SK-N-MC (cell line): ENCODE results near the gene ZNF45.
A peak's percentile ranks its signal among the peaks of the same experiment; 100 is the strongest.
"Not testable (repeated sequence)": the region's sequence is repeated elsewhere in the genome, so short reads cannot be mapped to it uniquely, and the experiment has no call there.

ENCODE experiments used
- DNase-seq: peaks from one replicate; pipeline ENCODE4 v3.0.0-alpha.2; 2011; ENCODE audit warnings: low read depth, low spot score
- H3K27ac ChIP-seq: fragments of 200-600 bp; sonication (generic); 2 replicates; pipeline ENCODE4 v1.5.1; 2016; ENCODE audit warnings: mixed run types
- H3K36me3 ChIP-seq: fragments of 200-600 bp; sonication (generic); 2 replicates; pipeline ENCODE4 v1.6.1; 2017; ENCODE audit warnings: antibody characterized with exemption, low read length, mixed read lengths; ENCODE audit not compliant: insufficient read depth
- H3K4me3 ChIP-seq: fragments of 200-600 bp; sonication (generic); 2 replicates; pipeline ENCODE4 v1.5.1; 2016
- H3K9ac ChIP-seq: fragments of 200-600 bp; sonication (generic); 2 replicates; pipeline ENCODE4 v1.8.0; 2017; ENCODE audit warnings: mixed run types, mixed read lengths; ENCODE audit not compliant: insufficient read length
- H3K9me3 ChIP-seq: fragments of 200-600 bp; sonication (generic); 2 replicates; pipeline ENCODE4 v1.6.1; 2017; ENCODE audit warnings: low read depth, mild to moderate bottlenecking, antibody characterized with exemption, low read length, moderate library complexity, mixed read lengths
- EZH2 ChIP-seq: fragments of 200-600 bp; sonication (generic); IDR thresholded peaks from one replicate; pipeline ENCODE4 v1.6.1; 2017; ENCODE audit warnings: antibody characterized with exemption
- FOXP2 ChIP-seq: optimal IDR thresholded peaks from 2 replicates; pipeline ENCODE3; 2011; ENCODE audit warnings: mild to moderate bottlenecking, moderate library complexity; ENCODE audit not compliant: insufficient read depth; ENCODE audit errors: extremely low read length, control extremely low read depth
- POLR2AphosphoS5 ChIP-seq: IDR thresholded peaks from 2 replicates; pipeline ENCODE4 v1.6.1; 2012; ENCODE audit warnings: mild to moderate bottlenecking, low read depth, low read length, borderline replicate concordance

Gene ZNF45

DNA sequence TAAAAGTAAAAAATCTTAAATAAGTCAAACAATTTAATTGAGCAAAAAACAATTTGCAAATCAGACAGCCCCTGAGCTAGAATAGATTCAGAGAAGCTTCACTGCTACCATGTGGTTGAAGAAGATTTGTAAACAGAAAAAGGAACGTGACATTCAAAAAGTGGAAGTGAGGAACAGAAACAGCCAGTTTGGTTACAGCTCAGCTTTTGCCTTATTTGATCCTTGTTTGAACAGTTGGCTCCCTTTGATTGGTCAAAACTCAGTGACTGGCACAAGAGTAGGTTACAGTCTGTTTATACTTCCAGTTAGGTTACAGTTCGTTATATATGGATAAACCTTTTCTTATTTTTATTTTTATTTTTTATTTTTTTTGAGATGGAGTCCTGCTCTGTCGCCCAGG is 21.7 kb upstream of the ZNF45 start:
- TF ChIP-seq EZH2 (no peak), POLR2AphosphoS5 (no peak), FOXP2 (no peak)
- H3K9ac ChIP-seq, result no peak overlapping the region
- H3K9me3 ChIP-seq, result no peaks in the 10 kb centered on the region
- no peak for DNase-seq
- no peak overlapping the region for H3K27ac ChIP-seq
- H3K4me3 ChIP-seq, result no peak overlapping the region
- H3K36me3 ChIP-seq, result no peaks in the 10 kb centered on the region

DNA sequence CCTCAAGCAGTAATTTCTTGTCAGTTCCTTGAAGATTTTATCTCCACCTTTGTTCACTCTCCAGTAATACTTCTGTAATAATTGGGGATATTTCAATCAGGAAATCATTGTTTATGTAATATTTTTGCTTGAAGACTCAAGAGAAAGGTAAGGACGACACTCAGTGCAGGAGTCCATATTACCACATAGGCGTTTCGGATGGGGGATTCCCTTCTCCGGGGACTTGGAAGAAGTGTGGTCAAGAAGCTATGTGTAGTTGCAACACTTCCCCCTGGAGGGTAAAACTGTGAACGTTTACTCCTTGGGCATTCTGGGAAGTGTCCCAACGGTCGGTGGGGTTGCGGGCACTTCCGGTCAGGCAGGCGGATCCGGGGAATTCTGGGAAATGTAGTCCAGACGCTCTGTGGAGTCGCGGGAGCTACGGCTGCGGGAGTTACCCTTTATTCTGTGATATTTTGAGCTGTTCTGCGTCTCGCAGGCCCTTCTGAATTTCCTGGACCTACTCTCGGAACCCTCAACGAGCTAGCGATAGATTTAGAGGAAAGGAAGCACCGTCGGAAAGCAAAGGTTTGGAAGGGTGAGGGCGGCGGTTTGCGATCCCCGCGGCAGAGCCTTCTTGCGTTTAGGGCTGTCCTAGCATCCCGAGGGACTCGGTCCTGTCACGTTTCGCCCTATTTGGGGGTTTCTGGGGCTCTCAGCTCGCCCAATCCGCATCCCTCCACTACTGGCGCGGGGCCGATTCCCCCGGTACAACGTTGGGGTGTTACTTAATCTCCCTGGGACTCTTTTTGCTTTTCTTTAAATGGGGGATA is 16.0 kb upstream of the ZNF45 start, which contains the start of gene ZNF221:
TSS of gene ZNF221 (plus strand) at position 395 of the 812 bp plus-strand sequence. CDS start 11,499 bp downstream, outside the sequence.
- peak; percentile 47 for DNase-seq
- peak within 1 kb of the TSS; percentile 15; the same call in 1 of the 2 replicates for H3K27ac ChIP-seq
- H3K36me3 ChIP-seq, result no peaks in the 10 kb centered on the region
- H3K9ac ChIP-seq, result peak within 1 kb of the TSS; percentile 78
- TF ChIP-seq POLR2AphosphoS5, result peak; percentile 71
- TF ChIP-seq EZH2, result no peak
- TF ChIP-seq FOXP2, result no peak
- peak within 1 kb of the TSS; percentile 92 for H3K4me3 ChIP-seq
- no peaks in the 10 kb centered on the region for H3K9me3 ChIP-seq

DNA sequence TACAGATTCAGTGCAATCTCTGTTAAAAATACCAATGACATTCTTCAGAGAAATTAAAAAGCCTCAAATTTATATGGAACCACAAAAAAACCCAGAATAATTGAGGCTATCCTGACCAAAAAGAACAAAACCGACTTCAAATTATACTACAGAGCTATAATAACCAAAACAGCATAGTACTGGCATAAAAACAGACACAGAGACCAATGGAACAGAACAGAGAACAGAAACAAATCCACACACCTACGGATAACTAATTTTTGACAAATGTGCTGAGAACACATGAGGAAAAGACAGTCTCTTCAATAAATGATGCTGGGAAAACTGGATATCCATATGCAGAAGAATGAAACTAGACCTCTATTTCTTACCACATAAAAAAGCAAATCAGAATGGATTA is 14.7 kb upstream of the ZNF45 start:
- not testable (repeated sequence) for H3K27ac ChIP-seq, H3K9ac ChIP-seq, H3K36me3 ChIP-seq, H3K9me3 ChIP-seq, DNase-seq, H3K4me3 ChIP-seq

DNA sequence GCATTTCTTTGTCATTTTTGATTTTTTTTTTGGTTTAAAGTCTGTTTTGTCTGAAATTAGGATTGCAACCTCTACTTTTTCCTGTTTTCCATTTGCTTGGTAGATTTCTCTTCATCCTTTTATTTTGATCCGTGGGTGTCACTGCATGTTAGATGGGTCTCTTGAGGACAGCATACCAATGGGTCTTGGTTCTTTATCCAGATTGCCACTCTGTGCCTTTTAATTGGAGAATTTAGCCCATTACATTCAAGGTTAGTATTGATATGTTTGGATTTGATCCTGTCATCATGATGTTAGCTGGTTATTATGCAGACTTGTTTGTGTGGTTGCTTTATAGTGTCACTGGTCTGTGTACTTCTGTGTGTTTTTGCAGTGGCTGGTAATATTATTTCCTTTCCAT is 12.3 kb upstream of the ZNF45 start:
- not testable (repeated sequence) for DNase-seq, H3K9ac ChIP-seq, H3K36me3 ChIP-seq, H3K27ac ChIP-seq, H3K4me3 ChIP-seq, H3K9me3 ChIP-seq

DNA sequence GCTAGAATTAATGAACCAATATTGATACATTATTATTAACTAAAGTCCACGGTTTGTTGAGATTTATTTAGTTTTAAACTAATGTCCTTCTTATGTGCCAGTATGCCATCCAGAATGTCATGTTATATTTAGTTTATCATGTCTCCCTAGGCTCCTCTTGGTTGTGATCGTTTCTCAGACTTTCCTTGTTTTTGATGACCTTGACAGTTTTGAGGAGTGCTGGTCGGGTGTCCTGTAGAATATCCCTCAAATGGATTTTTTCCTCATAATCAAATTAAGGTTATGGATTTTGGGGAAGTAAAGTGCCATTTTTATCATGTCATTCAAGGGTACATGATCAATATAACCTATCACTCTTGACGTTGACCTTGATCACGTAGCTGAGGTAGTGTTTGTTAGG is 6.1 kb upstream of the ZNF45 start:
- Histone ChIP-seq H3K36me3 (no peaks in the 10 kb centered on the region), H3K9ac (no peak overlapping the region), H3K9me3 (peaks cover 3% of the 10 kb centered on the region; the same call in 1 of the 2 replicates), H3K4me3 (no peak overlapping the region), H3K27ac (no peak overlapping the region)
- TF ChIP-seq FOXP2, result no peak
- TF ChIP-seq POLR2AphosphoS5, result no peak
- TF ChIP-seq EZH2, result no peak
- DNase-seq, result no peak

DNA sequence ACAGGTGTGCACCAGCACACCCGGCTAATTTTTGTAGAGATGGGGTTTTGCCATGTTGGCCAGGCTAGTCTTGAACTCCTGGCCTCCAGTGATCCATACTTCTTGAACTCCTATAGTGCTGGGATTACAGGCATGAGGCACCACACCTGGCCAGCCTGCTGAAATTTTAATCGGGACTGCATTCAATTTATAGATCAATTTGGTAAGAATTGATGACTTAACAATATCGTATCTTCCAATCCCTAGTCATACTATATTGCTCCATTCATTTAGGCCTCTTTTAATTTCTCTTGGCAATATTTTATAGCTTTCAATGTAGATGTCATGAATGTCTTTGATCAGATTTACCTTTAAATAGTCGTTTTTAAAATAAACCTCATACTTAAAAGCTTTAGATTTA is 5.6 kb upstream of the ZNF45 start:
- Histone ChIP-seq H3K9ac (no peak overlapping the region), H3K36me3 (no peaks in the 10 kb centered on the region), H3K4me3 (no peak overlapping the region), H3K9me3 (peaks cover 3% of the 10 kb centered on the region; the same call in 1 of the 2 replicates), H3K27ac (no peak overlapping the region)
- DNase-seq, result no peak
- no peak for TF ChIP-seq POLR2AphosphoS5
- TF ChIP-seq FOXP2, result no peak
- no peak for TF ChIP-seq EZH2

DNA sequence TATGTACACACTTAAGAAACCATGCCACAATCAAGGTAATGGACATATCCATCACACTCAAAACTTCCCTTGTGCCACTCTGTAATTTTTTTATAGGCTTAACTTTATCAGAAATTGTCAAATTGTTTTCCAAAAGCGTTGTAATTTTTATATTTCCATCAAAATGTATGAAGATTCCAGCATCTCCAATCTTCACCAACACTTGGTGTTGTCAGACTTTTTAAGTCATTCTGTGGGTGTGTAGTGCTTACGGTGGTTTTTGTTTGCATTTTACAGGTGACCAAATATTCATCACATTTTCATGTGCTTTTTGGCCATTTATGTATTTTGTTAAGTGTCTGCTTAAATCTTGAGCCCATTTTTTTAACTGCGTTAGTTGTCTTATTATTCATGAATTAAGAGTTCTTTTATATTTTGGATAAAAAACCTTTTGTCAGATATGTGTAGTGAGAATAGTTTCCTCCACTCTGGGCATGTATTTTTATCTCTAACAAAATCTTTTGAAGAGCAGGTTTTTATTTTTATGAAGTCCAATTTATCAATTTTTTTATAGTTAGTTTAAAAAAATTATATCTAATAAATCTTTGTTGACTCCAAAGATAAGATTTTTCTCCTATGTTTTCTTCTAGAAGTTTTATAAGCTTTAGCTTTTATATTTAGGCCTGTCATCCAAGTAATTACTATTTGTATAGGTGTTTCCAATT is 4.6 kb upstream of the ZNF45 start:
- Histone ChIP-seq H3K9ac (no peak overlapping the region), H3K4me3 (no peak overlapping the region), H3K27ac (no peak overlapping the region), H3K36me3 (no peaks in the 10 kb centered on the region), H3K9me3 (peaks cover 3% of the 10 kb centered on the region; the same call in 1 of the 2 replicates)
- TF ChIP-seq FOXP2, result no peak
- no peak for TF ChIP-seq EZH2
- TF ChIP-seq POLR2AphosphoS5, result no peak
- DNase-seq, result no peak

DNA sequence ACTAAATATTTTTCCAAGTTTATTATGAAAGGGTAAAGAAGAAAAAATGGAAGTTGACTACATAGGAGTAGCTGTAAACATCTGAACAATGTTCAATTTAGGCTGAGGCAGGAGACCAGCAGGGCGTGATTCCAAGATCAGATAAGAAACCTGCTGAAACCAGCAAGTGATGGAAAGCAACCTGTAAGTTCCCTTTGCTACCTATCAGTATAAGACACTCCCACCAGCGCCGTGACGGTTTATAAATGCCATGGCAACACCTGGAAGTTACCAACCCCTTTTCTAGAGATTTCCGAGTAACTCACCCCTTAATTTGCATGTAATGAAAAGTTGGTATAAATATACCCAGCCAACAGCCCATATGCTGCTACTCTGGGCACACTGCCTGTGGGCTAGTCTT is 1.1 kb upstream of the ZNF45 start:
- no peak overlapping the region for H3K9ac ChIP-seq
- TF ChIP-seq FOXP2, result no peak
- TF ChIP-seq POLR2AphosphoS5, result no peak
- no peak for TF ChIP-seq EZH2
- no peak for DNase-seq
- no peak overlapping the region for H3K27ac ChIP-seq
- peaks cover 3% of the 10 kb centered on the region; the same call in 1 of the 2 replicates for H3K9me3 ChIP-seq
- H3K4me3 ChIP-seq, result no peak overlapping the region
- peaks cover 20% of the 10 kb centered on the region for H3K36me3 ChIP-seq
